Measurements from ENCODE around the gene KCTD1. TPM values are rescaled to one million over a fixed set of nuclear protein-coding genes. Genes with fewer than 3 reads are reported as not detected.

KCTD1 gene
- total and polyA plus RNA-seq, 2 donors (not counting 1 experiment from before 2014, with no cell fraction given): 2.3 to 5.0 TPM

DNA sequence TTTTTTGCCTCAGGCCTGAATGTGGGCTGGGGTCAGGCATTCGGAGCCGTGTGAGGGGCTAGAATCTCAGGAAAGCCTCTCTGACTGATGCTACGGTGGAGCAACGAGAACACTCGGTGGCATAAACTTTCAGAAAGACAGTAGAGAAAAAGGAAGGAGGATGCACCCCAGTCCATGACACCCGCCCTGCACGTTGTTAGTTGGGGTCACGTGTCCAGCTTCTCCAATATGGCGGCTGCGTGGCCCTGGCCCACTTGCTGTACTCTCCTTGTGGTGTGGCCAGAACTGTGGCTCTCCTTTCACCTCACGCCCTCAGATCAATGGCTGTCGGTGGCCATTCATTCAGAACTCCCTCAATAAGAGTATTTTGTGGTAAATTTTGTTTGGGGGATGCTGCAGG lies 131.2 kb downstream of the KCTD1 start:
- ChIA-PET POLR2A (no interaction called here), CTCF (no interaction called here)
- no peaks in the 10 kb centered on the region for H3K4me1 Mint-ChIP-seq
- no peaks in the 10 kb centered on the region for H3K27me3 Mint-ChIP-seq
- Histone ChIP-seq H3K4me1 (ENCODE audit: control insufficient read depth in 2 of 2, insufficient read depth in 2 of 2, low read length in 2 of 2) (no peaks in the 10 kb centered on the region), H3K79me2 (ENCODE audit: control insufficient read depth, insufficient read depth, low read length) (no peaks in the 10 kb centered on the region), H3K4me3 (ENCODE audit: control extremely low read depth in 1 of 5, extremely low read depth in 1 of 5, insufficient read depth in 1 of 5, low read depth in 2 of 5, low read length in 4 of 5) (no peak overlapping the region), H3K27ac (ENCODE audit: low read length in 2 of 2) (no peak overlapping the region), H3K9me3 (ENCODE audit: control extremely low read depth in 1 of 3, control insufficient read depth in 2 of 3, insufficient read depth in 1 of 3, low read length in 2 of 3) (no peaks in the 10 kb centered on the region), H4K20me1 (ENCODE audit: control insufficient read depth, insufficient read depth, low read length, poor library complexity, severe bottlenecking) (no peaks in the 10 kb centered on the region), H3K27me3 (replicated peaks in 1 of 4; ENCODE audit: control extremely low read depth in 1 of 4, control insufficient read depth in 3 of 4, insufficient read depth in 4 of 4, low read length in 3 of 4) (no peaks in the 10 kb centered on the region), H3K4me2 (replicated peaks; ENCODE audit: low read depth, low read length, poor library complexity, severe bottlenecking) (no peak overlapping the region), H3K36me3 (replicated peaks in 1 of 2; ENCODE audit: control extremely low read depth in 1 of 2, control insufficient read depth in 1 of 2, extremely low read depth in 1 of 2, insufficient read depth in 2 of 2, low read length in 1 of 2) (no peaks in the 10 kb centered on the region), H2AFZ (ENCODE audit: insufficient read depth, low read depth, low read length, poor library complexity, severe bottlenecking) (no peak overlapping the region), H3K9ac (ENCODE audit: low read length) (no peak overlapping the region)
- WGBS (ENCODE audit: insufficient coverage): 97% methylated on average over 10 of the region's 12 CpGs
- H3K27ac Mint-ChIP-seq: no peak overlapping the region
- ATAC-seq (ENCODE audit: low read depth): no peak
- DNase-seq: no peak
- intact Hi-C loops (cut with micrococcal nuclease): no loop called here
- no peak overlapping the region for H3K4me3 Mint-ChIP-seq
- H3K9me3 Mint-ChIP-seq (ENCODE audit: insufficient read depth): no peaks in the 10 kb centered on the region
- no peak for TF ChIP-seq EZH2 (IDR thresholded peaks at IDR 0.05; ENCODE audit: borderline replicate concordance, insufficient read depth, low read depth, low read length, poor library complexity, severe bottlenecking)
- TF ChIP-seq, protein P1, sequence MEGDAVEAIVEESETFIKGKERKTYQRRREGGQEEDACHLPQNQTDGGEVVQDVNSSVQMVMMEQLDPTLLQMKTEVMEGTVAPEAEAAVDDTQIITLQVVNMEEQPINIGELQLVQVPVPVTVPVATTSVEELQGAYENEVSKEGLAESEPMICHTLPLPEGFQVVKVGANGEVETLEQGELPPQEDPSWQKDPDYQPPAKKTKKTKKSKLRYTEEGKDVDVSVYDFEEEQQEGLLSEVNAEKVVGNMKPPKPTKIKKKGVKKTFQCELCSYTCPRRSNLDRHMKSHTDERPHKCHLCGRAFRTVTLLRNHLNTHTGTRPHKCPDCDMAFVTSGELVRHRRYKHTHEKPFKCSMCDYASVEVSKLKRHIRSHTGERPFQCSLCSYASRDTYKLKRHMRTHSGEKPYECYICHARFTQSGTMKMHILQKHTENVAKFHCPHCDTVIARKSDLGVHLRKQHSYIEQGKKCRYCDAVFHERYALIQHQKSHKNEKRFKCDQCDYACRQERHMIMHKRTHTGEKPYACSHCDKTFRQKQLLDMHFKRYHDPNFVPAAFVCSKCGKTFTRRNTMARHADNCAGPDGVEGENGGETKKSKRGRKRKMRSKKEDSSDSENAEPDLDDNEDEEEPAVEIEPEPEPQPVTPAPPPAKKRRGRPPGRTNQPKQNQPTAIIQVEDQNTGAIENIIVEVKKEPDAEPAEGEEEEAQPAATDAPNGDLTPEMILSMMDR (IDR thresholded peaks at IDR 0.05): no peak

DNA sequence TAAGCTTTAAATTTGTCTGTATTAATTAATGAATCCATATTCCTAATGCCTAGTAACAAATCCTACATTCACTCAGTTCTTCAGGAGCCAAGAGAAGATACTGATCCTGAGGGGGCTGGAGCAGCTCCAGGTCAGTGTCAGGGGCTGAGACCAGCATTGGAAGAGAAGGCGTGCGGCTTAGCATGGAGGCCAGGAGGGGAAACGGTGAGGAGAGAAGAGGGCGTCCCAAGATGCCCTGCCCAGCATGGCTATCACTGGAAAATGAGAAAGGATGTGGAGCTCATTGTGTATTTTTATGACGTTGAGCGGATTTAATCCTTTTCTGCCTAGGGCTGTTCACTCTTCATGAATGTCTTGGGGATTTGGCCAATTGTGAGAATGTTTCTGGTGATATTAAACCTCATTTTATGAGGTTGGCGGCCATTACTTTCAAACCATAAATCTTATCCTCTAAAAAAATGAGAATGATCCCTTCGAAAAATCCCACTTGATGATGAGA lies 131.7 kb downstream of the KCTD1 start:
- 100% methylated on average over 5 of the region's 8 CpGs for WGBS (ENCODE audit: insufficient coverage)
- H4K20me1 ChIP-seq (ENCODE audit: control insufficient read depth, insufficient read depth, low read length, poor library complexity, severe bottlenecking): no peaks in the 10 kb centered on the region
- H3K9ac ChIP-seq (ENCODE audit: low read length): no peak overlapping the region
- H3K9me3 ChIP-seq (ENCODE audit: control extremely low read depth in 1 of 3, control insufficient read depth in 2 of 3, insufficient read depth in 1 of 3, low read length in 2 of 3): no peaks in the 10 kb centered on the region
- no peak for TF ChIP-seq EZH2 (IDR thresholded peaks at IDR 0.05; ENCODE audit: borderline replicate concordance, insufficient read depth, low read depth, low read length, poor library complexity, severe bottlenecking)
- H3K27ac ChIP-seq (ENCODE audit: low read length in 2 of 2): no peak overlapping the region
- ChIA-PET POLR2A (no interaction called here), CTCF (no interaction called here)
- no peaks in the 10 kb centered on the region for H3K4me1 Mint-ChIP-seq
- H2AFZ ChIP-seq (ENCODE audit: insufficient read depth, low read depth, low read length, poor library complexity, severe bottlenecking): no peak overlapping the region
- no peak for ATAC-seq (ENCODE audit: low read depth)
- H3K36me3 ChIP-seq (replicated peaks in 1 of 2; ENCODE audit: control extremely low read depth in 1 of 2, control insufficient read depth in 1 of 2, extremely low read depth in 1 of 2, insufficient read depth in 2 of 2, low read length in 1 of 2): no peaks in the 10 kb centered on the region
- H3K27me3 Mint-ChIP-seq: no peaks in the 10 kb centered on the region
- no peaks in the 10 kb centered on the region for H3K4me1 ChIP-seq (ENCODE audit: control insufficient read depth in 2 of 2, insufficient read depth in 2 of 2, low read length in 2 of 2)
- H3K4me2 ChIP-seq (replicated peaks; ENCODE audit: low read depth, low read length, poor library complexity, severe bottlenecking): no peak overlapping the region
- DNase-seq: no peak
- no peaks in the 10 kb centered on the region for H3K79me2 ChIP-seq (ENCODE audit: control insufficient read depth, insufficient read depth, low read length)
- intact Hi-C loops (cut with micrococcal nuclease): no loop called here
- H3K4me3 Mint-ChIP-seq: no peak overlapping the region
- H3K4me3 ChIP-seq (ENCODE audit: control extremely low read depth in 1 of 5, extremely low read depth in 1 of 5, insufficient read depth in 1 of 5, low read depth in 2 of 5, low read length in 4 of 5): no peak overlapping the region
- no peaks in the 10 kb centered on the region for H3K9me3 Mint-ChIP-seq (ENCODE audit: insufficient read depth)
- H3K27me3 ChIP-seq (replicated peaks in 1 of 4; ENCODE audit: control extremely low read depth in 1 of 4, control insufficient read depth in 3 of 4, insufficient read depth in 4 of 4, low read length in 3 of 4): no peaks in the 10 kb centered on the region
- H3K27ac Mint-ChIP-seq: no peak overlapping the region

Measured in B cell (primary cell).